ENCODE results near the gene PITRM1. TPM values are rescaled to one million over a fixed set of nuclear protein-coding genes. Genes with fewer than 3 reads are reported as not detected.
A peak's percentile ranks its signal among the peaks of the same experiment; 100 is the strongest.

The PITRM1 gene
- total and polyA plus RNA-seq, 7 donors, result 16.6 to 70.3 (median 48.5) TPM

DNA sequence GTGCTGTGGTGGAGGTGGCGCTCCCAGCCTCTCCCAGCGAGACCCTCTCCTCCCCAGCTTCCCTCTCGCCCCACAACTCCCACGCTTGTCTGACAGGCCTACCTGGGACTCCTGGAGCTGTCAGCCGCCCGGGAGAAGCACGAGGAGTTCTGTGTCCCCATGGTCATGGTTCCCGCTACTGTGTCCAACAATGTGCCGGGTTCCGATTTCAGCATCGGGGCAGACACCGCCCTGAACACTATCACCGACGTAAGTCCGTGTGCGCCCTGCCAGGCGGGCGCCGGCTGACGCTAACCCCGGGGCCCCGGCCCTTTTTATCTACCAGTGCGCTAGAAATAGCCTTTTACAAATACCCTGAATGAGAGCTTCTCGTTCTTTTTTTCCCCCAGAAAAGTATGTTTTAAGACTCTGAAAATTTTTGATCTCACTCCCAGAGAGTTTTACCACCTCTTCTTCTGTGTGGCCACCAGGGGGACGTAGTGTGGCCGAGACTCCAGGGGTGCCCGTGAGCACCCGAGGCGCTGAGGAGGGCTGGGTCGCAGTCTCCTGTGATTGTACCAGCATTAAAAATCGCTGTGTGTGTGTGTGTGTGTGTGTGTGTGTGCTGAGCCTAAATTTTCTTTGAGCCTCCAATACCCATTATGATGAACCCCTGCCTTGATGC, 52.7 kb downstream of the PITRM1 start:
- Histone ChIP-seq H3K4me1 (no peaks in the 10 kb centered on the region), H3K27ac (no peak overlapping the region), H3K9me3 (no peaks in the 10 kb centered on the region), H3K36me3 (peaks cover 0 to 70% (median 18%) of the 10 kb centered on the region in 4 donors), H3K27me3 (no peaks in the 10 kb centered on the region), H3K4me3 (no peak overlapping the region)
- DNase-seq, result no peak
- TF ChIP-seq EP300 (IDR thresholded peaks at IDR 0.05), result no peak
- TF ChIP-seq, protein P1, sequence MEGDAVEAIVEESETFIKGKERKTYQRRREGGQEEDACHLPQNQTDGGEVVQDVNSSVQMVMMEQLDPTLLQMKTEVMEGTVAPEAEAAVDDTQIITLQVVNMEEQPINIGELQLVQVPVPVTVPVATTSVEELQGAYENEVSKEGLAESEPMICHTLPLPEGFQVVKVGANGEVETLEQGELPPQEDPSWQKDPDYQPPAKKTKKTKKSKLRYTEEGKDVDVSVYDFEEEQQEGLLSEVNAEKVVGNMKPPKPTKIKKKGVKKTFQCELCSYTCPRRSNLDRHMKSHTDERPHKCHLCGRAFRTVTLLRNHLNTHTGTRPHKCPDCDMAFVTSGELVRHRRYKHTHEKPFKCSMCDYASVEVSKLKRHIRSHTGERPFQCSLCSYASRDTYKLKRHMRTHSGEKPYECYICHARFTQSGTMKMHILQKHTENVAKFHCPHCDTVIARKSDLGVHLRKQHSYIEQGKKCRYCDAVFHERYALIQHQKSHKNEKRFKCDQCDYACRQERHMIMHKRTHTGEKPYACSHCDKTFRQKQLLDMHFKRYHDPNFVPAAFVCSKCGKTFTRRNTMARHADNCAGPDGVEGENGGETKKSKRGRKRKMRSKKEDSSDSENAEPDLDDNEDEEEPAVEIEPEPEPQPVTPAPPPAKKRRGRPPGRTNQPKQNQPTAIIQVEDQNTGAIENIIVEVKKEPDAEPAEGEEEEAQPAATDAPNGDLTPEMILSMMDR (IDR thresholded peaks at IDR 0.05), result peak in 3 of 4 experiments; percentile 10 to 39 (median 27)
- WGBS, 2 donors, result 89 to 91% methylated on average over 31 of the region's 31 CpGs
- intact Hi-C loops (cut with DNase I), result no loop called here

DNA sequence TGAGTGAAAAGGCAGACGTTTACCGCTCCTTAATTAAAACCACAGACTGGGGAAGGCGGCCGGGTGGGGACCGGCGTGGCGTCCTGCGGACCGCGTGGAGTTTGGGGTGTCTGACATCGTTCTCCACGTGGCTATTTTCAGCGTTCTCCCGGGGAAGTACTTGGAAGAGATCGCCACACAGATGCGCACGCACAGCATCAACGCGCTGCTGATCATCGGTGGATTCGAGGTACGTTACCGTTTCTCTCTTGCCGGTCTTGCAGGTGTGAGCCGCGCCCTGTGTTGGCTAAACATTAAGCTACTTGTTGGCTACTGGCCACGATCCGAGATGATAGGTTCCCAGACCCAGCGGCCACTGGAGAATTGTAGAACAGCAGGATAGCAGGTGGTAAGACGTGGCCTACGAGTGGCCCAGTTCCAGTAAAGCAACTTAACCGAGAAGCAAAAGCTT, 53.9 kb downstream of the PITRM1 start:
- Histone ChIP-seq H3K4me1 (no peaks in the 10 kb centered on the region), H3K36me3 (peaks cover 0 to 70% (median 16%) of the 10 kb centered on the region in 4 donors), H3K27ac (no peak overlapping the region), H3K4me3 (no peak overlapping the region), H3K9me3 (no peaks in the 10 kb centered on the region), H3K27me3 (no peaks in the 10 kb centered on the region)
- TF ChIP-seq, protein P1 (IDR thresholded peaks at IDR 0.05), result no peak
- TF ChIP-seq POLR2A (IDR thresholded peaks at IDR 0.05) (no peak), POLR2AphosphoS5 (IDR thresholded peaks at IDR 0.05) (no peak), EP300 (IDR thresholded peaks at IDR 0.05) (no peak)
- 49 to 83% methylated on average over 32 of the region's 32 CpGs for WGBS, 2 donors
- no peak for DNase-seq
- intact Hi-C loops (cut with DNase I), result no loop called here

DNA sequence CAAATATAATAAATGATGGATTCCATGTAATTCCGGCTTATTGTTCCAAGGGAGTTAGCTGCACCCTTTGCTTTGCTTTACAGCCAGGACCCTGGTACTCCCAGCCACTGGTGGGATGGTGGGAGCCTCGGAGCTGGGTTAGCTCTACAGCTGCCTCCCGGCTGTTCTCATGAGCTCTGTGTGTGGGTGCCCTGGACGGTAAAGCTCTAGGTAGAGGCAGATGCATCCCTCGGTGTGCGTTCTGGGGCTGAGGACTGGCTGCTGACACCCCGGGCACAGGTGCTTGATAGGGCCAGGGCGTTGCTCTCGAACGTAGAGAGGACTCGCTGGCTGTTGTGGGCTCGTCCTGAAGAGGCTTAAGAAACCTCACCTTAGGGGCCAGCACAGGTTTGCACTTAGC, 55.1 kb downstream of the PITRM1 start:
- no peak overlapping the region for H3K4me3 ChIP-seq
- intact Hi-C loops (cut with DNase I), result no loop called here
- TF ChIP-seq POLR2A (IDR thresholded peaks at IDR 0.05), result no peak
- TF ChIP-seq POLR2AphosphoS5 (IDR thresholded peaks at IDR 0.05), result no peak
- no peak for TF ChIP-seq EP300 (IDR thresholded peaks at IDR 0.05)
- TF ChIP-seq, protein P1 (IDR thresholded peaks at IDR 0.05), result no peak
- no peak for DNase-seq
- no peaks in the 10 kb centered on the region for H3K4me1 ChIP-seq
- H3K27me3 ChIP-seq, result no peaks in the 10 kb centered on the region
- 97% methylated on average over 12 of the region's 12 CpGs for WGBS, 2 donors
- H3K9me3 ChIP-seq, result no peaks in the 10 kb centered on the region
- H3K36me3 ChIP-seq, result peaks cover 0 to 69% (median 22%) of the 10 kb centered on the region in 4 donors
- H3K27ac ChIP-seq, result peak overlapping the region in 1 of 4 donors; percentile 79

DNA sequence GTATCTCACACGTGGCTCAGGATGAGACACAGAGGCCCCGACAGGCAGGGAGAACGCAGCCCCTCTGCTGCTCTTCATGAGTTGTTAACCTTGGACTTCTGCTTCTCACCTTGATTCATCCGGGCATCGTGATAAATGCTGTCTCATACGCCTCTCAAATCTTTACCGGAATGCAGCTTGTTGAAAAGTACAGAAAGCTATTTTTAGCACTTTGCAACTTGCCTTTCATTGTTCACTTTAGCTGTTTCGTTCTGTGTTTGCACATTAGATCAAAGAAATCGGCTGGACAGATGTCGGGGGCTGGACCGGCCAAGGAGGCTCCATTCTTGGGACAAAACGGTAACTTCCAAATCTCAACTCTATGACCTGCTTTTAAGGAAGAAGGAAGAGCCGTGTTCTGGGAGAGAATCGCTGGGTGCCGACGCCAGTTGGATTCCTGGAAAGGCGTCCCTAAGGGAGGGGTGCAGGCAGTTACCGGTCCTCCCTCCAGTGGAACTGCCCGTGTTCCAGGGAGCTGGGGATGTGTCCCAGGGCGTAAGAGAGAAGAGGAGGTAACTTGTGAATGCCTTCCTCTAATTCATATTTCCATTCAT, 56.0 kb downstream of the PITRM1 start:
- H3K9me3 ChIP-seq, result no peaks in the 10 kb centered on the region
- intact Hi-C loops (cut with DNase I), result no loop called here
- H3K27me3 ChIP-seq, result no peaks in the 10 kb centered on the region
- no peak for TF ChIP-seq POLR2AphosphoS5 (IDR thresholded peaks at IDR 0.05)
- TF ChIP-seq EP300 (IDR thresholded peaks at IDR 0.05), result no peak
- TF ChIP-seq, protein P1 (IDR thresholded peaks at IDR 0.05), result no peak
- no peak for TF ChIP-seq POLR2A (IDR thresholded peaks at IDR 0.05)
- no peak overlapping the region for H3K4me3 ChIP-seq
- peaks cover 0 to 71% (median 22%) of the 10 kb centered on the region in 4 donors for H3K36me3 ChIP-seq
- WGBS, 2 donors, result 82 to 91% methylated on average over 20 of the region's 20 CpGs
- peaks cover 0 to 2% (median 0%) of the 10 kb centered on the region in 4 donors for H3K4me1 ChIP-seq
- DNase-seq, result no peak
- peak overlapping the region in 2 of 4 donors; percentile 18 to 79 for H3K27ac ChIP-seq
